ENCODE data around the gene ARHGAP31. TPM values are rescaled to one million over a fixed set of nuclear protein-coding genes. Genes with fewer than 3 reads are reported as not detected.
A peak's percentile ranks its signal among the peaks of the same experiment; 100 is the strongest.

Gene ARHGAP31
- total and polyA plus RNA-seq, 2 experiments from 2014 or later: 1.2 to 4.3 TPM

DNA sequence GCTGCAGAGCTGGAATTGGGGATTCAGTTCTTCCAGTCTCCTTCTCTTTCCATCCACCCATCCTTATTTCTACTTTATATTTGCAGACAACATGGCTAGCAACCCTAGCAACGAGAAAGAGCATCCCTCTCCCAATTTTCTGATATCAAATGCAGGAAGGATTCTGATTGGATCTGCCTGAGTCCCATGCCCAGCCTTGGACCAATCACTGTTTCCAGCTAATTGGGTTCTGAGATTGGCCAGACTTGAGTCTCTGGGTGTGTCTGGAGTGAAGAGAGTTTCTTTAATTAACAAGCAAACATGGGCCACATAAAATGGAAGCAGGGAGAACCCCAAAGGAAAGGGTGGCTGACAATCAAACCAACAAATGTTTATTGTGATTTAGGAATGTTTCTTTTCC, 108.6 kb downstream of the ARHGAP31 start:
- Mint-ChIP-seq H3K36me3 (ENCODE audit: low read depth) (no peaks in the 10 kb centered on the region), H3K27ac (peak overlapping the region; percentile 23; the same call in 1 of the 2 replicates), H3K9me3 (no peaks in the 10 kb centered on the region), H3K27me3 (ENCODE audit: insufficient read depth, low read depth, poor library complexity) (no peaks in the 10 kb centered on the region), H3K4me1 (peaks cover 27% of the 10 kb centered on the region), H3K4me3 (no peak overlapping the region)
- Histone ChIP-seq H2AFZ (no peak overlapping the region), H3K4me3 (no peak overlapping the region), H3K9me2 (ENCODE audit: insufficient read depth) (no peaks in the 10 kb centered on the region), H3K27ac (ENCODE audit: low read depth) (no peak overlapping the region), H3K4me1 (ENCODE audit: insufficient read depth) (peaks cover 31% of the 10 kb centered on the region), H3K27me3 (ENCODE audit: insufficient read depth) (no peaks in the 10 kb centered on the region), H3K4me2 (no peak overlapping the region), H3K79me2 (replicated peaks; ENCODE audit: insufficient read depth) (no peaks in the 10 kb centered on the region), H3F3A (replicated peaks; ENCODE audit: low read depth) (peaks cover 4% of the 10 kb centered on the region), H3K36me3 (ENCODE audit: insufficient read depth) (0 out of 2 replicates have a peak, but pooled peaks cover 2% of the 10 kb centered on the region), H4K20me1 (replicated peaks; ENCODE audit: insufficient read depth) (no peaks in the 10 kb centered on the region)
- DNase-seq (ENCODE audit: low spot score): no peak
- ATAC-seq: no peak
- TF ChIP-seq ZNF331 (CRISPR knock-in tag; IDR thresholded peaks at IDR 0.05; ENCODE audit: low read depth): no peak
- TF ChIP-seq CTCF (conservative IDR thresholded peaks at IDR 0.05; ENCODE audit: low read depth in 2 of 2): no peak
- TF ChIP-seq ZNF462 (CRISPR knock-in tag; IDR thresholded peaks at IDR 0.05): no peak
- TF ChIP-seq JUNB (IDR thresholded peaks at IDR 0.05; ENCODE audit: unreplicated experiment): no peak

- H3K27me3 Mint-ChIP-seq (ENCODE audit: insufficient read depth, low read depth, poor library complexity): no peaks in the 10 kb centered on the region
- no peaks in the 10 kb centered on the region for H4K20me1 ChIP-seq (replicated peaks; ENCODE audit: insufficient read depth)
- ATAC-seq (no peak), DNase-seq (ENCODE audit: low spot score) (no peak)
- H3K36me3 Mint-ChIP-seq (ENCODE audit: low read depth): no peaks in the 10 kb centered on the region
- H3K9me2 ChIP-seq (ENCODE audit: insufficient read depth): no peaks in the 10 kb centered on the region
- H3K79me2 ChIP-seq (replicated peaks; ENCODE audit: insufficient read depth): no peaks in the 10 kb centered on the region
- H3K4me2 ChIP-seq: no peak overlapping the region
- H2AFZ ChIP-seq: no peak overlapping the region
- no peaks in the 10 kb centered on the region for H3K9me3 Mint-ChIP-seq
- no peaks in the 10 kb centered on the region for H3K27me3 ChIP-seq (ENCODE audit: insufficient read depth)
- peaks cover 31% of the 10 kb centered on the region for H3K4me1 ChIP-seq (ENCODE audit: insufficient read depth)
- no peak overlapping the region for H3K4me3 Mint-ChIP-seq
- no peak overlapping the region for H3K27ac ChIP-seq (ENCODE audit: low read depth)
- H3K4me1 Mint-ChIP-seq: peaks cover 27% of the 10 kb centered on the region
- no peak overlapping the region for H3K4me3 ChIP-seq
- H3K36me3 ChIP-seq (ENCODE audit: insufficient read depth): 0 out of 2 replicates have a peak, but pooled peaks cover 2% of the 10 kb centered on the region
- H3F3A ChIP-seq (replicated peaks; ENCODE audit: low read depth): peaks cover 4% of the 10 kb centered on the region
- no peak overlapping the region for H3K27ac Mint-ChIP-seq
- TF ChIP-seq CREB1 (CRISPR knock-in tag; IDR thresholded peaks at IDR 0.05; ENCODE audit: low read depth): no peak
- no peak for TF ChIP-seq EZH2 (IDR thresholded peaks at IDR 0.05; ENCODE audit: low read depth, unreplicated experiment)
- no peak for TF ChIP-seq STAT1 (IDR thresholded peaks at IDR 0.05; ENCODE audit: unreplicated experiment)
- no peak for TF ChIP-seq NANOG (IDR thresholded peaks at IDR 0.05; ENCODE audit: borderline replicate concordance)
- TF ChIP-seq CTCF (conservative IDR thresholded peaks at IDR 0.05; ENCODE audit: low read depth in 2 of 2): no peak
- no peak for TF ChIP-seq ETS1 (IDR thresholded peaks at IDR 0.05)
- no peak for TF ChIP-seq POLR2AphosphoS5 (IDR thresholded peaks at IDR 0.05; ENCODE audit: low read depth)
- TF ChIP-seq ZNF114 (CRISPR knock-in tag; IDR thresholded peaks at IDR 0.05): no peak
- TF ChIP-seq ZNF331 (CRISPR knock-in tag; IDR thresholded peaks at IDR 0.05; ENCODE audit: low read depth): no peak
Measured at GRCh38 chr3:119403201-119403600, 109.0 kb downstream of the ARHGAP31 start.

All from GM23338 (cell line).